Measurements from ENCODE around the gene ELAVL3. TPM values are rescaled to one million over a fixed set of nuclear protein-coding genes. Genes with fewer than 3 reads are reported as not detected.
A peak's percentile ranks its signal among the peaks of the same experiment; 100 is the strongest.

The ELAVL3 gene
- total RNA-seq, 1 donor from 2014 or later = not detected

GRCh38 chr19:11483366-11484111 is 2.7 kb upstream of the ELAVL3 start:
- POLR2A ChIA-PET = interaction anchor here (0.6 to 2.8 kb wide), 3 partner anchors 102 to 1091 kb away, joined by 12 to 21 read pairs (median 13); partner anchors contain the start of gene SWSAP1
- ATAC-seq (ENCODE audit: low read depth) (no peak), DNase-seq (no peak)
- Mint-ChIP-seq H3K27ac (no peak overlapping the region), H3K36me3 (ENCODE audit: low read depth) (peaks cover 11% of the 10 kb centered on the region), H3K4me3 (no peak overlapping the region), H3K4me1 (peaks cover 27% of the 10 kb centered on the region), H3K27me3 (peaks cover 19% of the 10 kb centered on the region), H3K9me3 (no peaks in the 10 kb centered on the region)
- no peak for TF ChIP-seq CTCF (IDR thresholded peaks at IDR 0.05)
- CTCF ChIA-PET = interaction anchor here (1.2 to 3.1 kb wide), 9 partner anchors 61 to 448 kb away, joined by 4 to 27 read pairs (median 8); partner anchors contain the start of genes EPOR, SWSAP1 and TSPAN16
- intact Hi-C loops (cut with micrococcal nuclease) = loop anchor here (5.0 kb wide), 2 partner anchors 346 to 446 kb away; no protein-coding TSS in a partner anchor

GRCh38 chr19:11482384-11483050 is 1.7 kb upstream of the ELAVL3 start:
- H3K9me3 Mint-ChIP-seq = no peaks in the 10 kb centered on the region
- POLR2A ChIA-PET = interaction anchor here (0.5 to 2.8 kb wide), 11 partner anchors 46 to 1092 kb away, joined by 3 to 21 read pairs (median 4); partner anchors contain the start of genes ECSIT, ODAD3, PRKCSH and SWSAP1
- DNase-seq (peak; percentile 85), ATAC-seq (ENCODE audit: low read depth) (peak; percentile 72)
- no peak for TF ChIP-seq CTCF (IDR thresholded peaks at IDR 0.05)
- CTCF ChIA-PET = interaction anchor here (0.7 to 3.1 kb wide), 18 partner anchors 13 to 447 kb away, joined by 3 to 27 read pairs (median 6); partner anchors contain the start of genes EPOR, SWSAP1, TSPAN16 and ZNF653
- H3K4me1 Mint-ChIP-seq = peaks cover 30% of the 10 kb centered on the region
- H3K36me3 Mint-ChIP-seq (ENCODE audit: low read depth) = peaks cover 11% of the 10 kb centered on the region
- H3K27ac Mint-ChIP-seq = peak overlapping the region; percentile 41
- intact Hi-C loops (cut with micrococcal nuclease) = loop anchor here (1.0 to 5.0 kb wide), 8 partner anchors 23 to 445 kb away; partner anchors contain the start of genes ODAD3, PRKCSH and ZNF653
- H3K4me3 Mint-ChIP-seq = peak overlapping the region; percentile 74
- peaks cover 23% of the 10 kb centered on the region for H3K27me3 Mint-ChIP-seq

- no peaks in the 10 kb centered on the region for H3K9me3 Mint-ChIP-seq
- ChIA-PET CTCF (interaction anchor here (0.7 to 3.1 kb wide), 19 partner anchors 14 to 446 kb away, joined by 3 to 27 read pairs (median 5); partner anchors contain the start of genes EPOR, SWSAP1, TSPAN16 and ZNF653), POLR2A (interaction anchor here (0.6 to 2.8 kb wide), 10 partner anchors 46 to 188 kb away, joined by 3 to 21 read pairs (median 4); partner anchors contain the start of genes ECSIT, ODAD3, PRKCSH and SWSAP1)
- intact Hi-C loops (cut with micrococcal nuclease) = loop anchor here (1.0 to 5.0 kb wide), 8 partner anchors 24 to 444 kb away; partner anchors contain the start of genes ODAD3, PRKCSH and ZNF653
- H3K27me3 Mint-ChIP-seq = peaks cover 25% of the 10 kb centered on the region
- DNase-seq (peak; percentile 58), ATAC-seq (ENCODE audit: low read depth) (peak; percentile 79)
- TF ChIP-seq CTCF (IDR thresholded peaks at IDR 0.05) = no peak
- peaks cover 30% of the 10 kb centered on the region for H3K4me1 Mint-ChIP-seq
- peak overlapping the region; percentile 74 for H3K4me3 Mint-ChIP-seq
- peaks cover 8% of the 10 kb centered on the region for H3K36me3 Mint-ChIP-seq (ENCODE audit: low read depth)
- peak overlapping the region; percentile 41 for H3K27ac Mint-ChIP-seq
These were observed 913 bp upstream of the ELAVL3 start for GRCh38 chr19:11481534-11482383.

- CTCF ChIA-PET = interaction anchor here (3.1 kb wide), 1 partner anchor 100 kb away, joined by 27 read pairs; no protein-coding TSS in a partner anchor
- no peak overlapping the region for H3K27ac Mint-ChIP-seq
These were observed 740 bp downstream of the ELAVL3 start for GRCh38 chr19:11479898-11480714.

More at GRCh38 chr19:11479898-11480714, 740 bp downstream of the ELAVL3 start:
- H3K4me3 Mint-ChIP-seq = no peak overlapping the region
- intact Hi-C loops (cut with micrococcal nuclease) = loop anchor here (5.0 kb wide), 2 partner anchors 343 to 443 kb away; no protein-coding TSS in a partner anchor
- TF ChIP-seq CTCF (IDR thresholded peaks at IDR 0.05) = no peak
- POLR2A ChIA-PET = interaction anchor here (2.8 kb wide), 1 partner anchor 105 kb away, joined by 21 read pairs; the partner anchor contains the start of gene SWSAP1
- H3K9me3 Mint-ChIP-seq = no peaks in the 10 kb centered on the region
- no peak for DNase-seq
- H3K27me3 Mint-ChIP-seq = peaks cover 25% of the 10 kb centered on the region
- ATAC-seq (ENCODE audit: low read depth) = no peak
- H3K4me1 Mint-ChIP-seq = peaks cover 28% of the 10 kb centered on the region
- peaks cover 7% of the 10 kb centered on the region for H3K36me3 Mint-ChIP-seq (ENCODE audit: low read depth)

Measured in activated B cell treated with CpG ODN at 0.5 μM for 24 hours (primary cell).